ENCODE data around the gene FOSL2. TPM values are rescaled to one million over a fixed set of nuclear protein-coding genes. Genes with fewer than 3 reads are reported as not detected.

FOSL2 gene
- total RNA-seq, 1 experiment from 2014 or later: 34.2 TPM

DNA sequence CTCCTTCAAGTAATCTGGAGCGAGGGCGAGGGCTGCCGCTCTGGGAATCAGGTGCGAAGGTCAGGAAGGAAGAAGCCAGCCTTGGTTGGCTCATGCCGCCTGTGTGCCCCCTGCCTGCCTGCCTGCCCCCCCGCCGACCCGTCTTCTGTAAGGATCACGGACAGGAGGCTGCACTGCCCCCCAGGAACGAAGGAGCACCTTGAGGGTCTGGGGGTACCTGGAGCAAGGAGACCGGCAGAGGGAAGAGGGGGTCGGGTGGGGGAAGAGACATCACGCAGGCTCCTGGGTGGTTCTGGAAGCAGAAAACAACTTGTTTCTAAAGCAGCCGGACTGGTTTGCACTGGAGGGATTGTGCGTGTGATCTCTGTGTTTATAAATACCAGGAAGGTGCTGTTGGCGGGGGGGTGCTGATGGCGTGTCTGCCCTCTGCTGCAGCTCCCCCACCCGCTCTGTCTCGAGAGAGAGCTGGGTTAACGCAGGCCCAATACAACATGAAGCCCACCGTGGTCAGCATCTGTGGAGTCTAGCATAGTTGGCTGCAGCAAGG lies 1.7 kb downstream of the FOSL2 start:
- no peaks in the 10 kb centered on the region for H3K9me3 ChIP-seq (ENCODE audit: low read length)
- H3K27me3 ChIP-seq (ENCODE audit: low read length): no peaks in the 10 kb centered on the region
- peak overlapping the region; percentile 66 for H3K27ac ChIP-seq (ENCODE audit: low read length)
- POLR2A ChIA-PET (ENCODE audit: unreplicated experiment): no interaction called here
- peaks cover 37% of the 10 kb centered on the region for H3K4me1 ChIP-seq (ENCODE audit: insufficient read depth, low read length)
- CTCF ChIA-PET: no interaction called here
- TSS peak; percentile 59 for BruUV-seq (replicated peaks)
- no peaks in the 10 kb centered on the region for H3F3A ChIP-seq (ENCODE audit: low read length, unreplicated experiment)
- peaks cover 10% of the 10 kb centered on the region for H3K36me3 ChIP-seq (ENCODE audit: low read depth, low read length)
- H2AFZ ChIP-seq (ENCODE audit: low read length): no peak overlapping the region
- peak overlapping the region; percentile 97 for H3K9ac ChIP-seq (ENCODE audit: low read length)
- no peaks in the 10 kb centered on the region for H3K9me2 ChIP-seq (replicated peaks; ENCODE audit: low read length)
- H4K20me1 ChIP-seq (ENCODE audit: low read length): peaks cover 46% of the 10 kb centered on the region
- peak overlapping the region; percentile 87 for H3K4me3 ChIP-seq (ENCODE audit: low read length)
- peaks cover 68% of the 10 kb centered on the region for H3K79me2 ChIP-seq (ENCODE audit: low read length)
- TF ChIP-seq, protein P1, sequence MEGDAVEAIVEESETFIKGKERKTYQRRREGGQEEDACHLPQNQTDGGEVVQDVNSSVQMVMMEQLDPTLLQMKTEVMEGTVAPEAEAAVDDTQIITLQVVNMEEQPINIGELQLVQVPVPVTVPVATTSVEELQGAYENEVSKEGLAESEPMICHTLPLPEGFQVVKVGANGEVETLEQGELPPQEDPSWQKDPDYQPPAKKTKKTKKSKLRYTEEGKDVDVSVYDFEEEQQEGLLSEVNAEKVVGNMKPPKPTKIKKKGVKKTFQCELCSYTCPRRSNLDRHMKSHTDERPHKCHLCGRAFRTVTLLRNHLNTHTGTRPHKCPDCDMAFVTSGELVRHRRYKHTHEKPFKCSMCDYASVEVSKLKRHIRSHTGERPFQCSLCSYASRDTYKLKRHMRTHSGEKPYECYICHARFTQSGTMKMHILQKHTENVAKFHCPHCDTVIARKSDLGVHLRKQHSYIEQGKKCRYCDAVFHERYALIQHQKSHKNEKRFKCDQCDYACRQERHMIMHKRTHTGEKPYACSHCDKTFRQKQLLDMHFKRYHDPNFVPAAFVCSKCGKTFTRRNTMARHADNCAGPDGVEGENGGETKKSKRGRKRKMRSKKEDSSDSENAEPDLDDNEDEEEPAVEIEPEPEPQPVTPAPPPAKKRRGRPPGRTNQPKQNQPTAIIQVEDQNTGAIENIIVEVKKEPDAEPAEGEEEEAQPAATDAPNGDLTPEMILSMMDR (conservative IDR thresholded peaks at IDR 0.05; ENCODE audit: low read depth, low read length): no peak
- TF ChIP-seq EZH2 (IDR thresholded peaks at IDR 0.05; ENCODE audit: low read length, unreplicated experiment) (no peak), EZH2phosphoT487 (IDR thresholded peaks at IDR 0.05; ENCODE audit: borderline replicate concordance, low read length) (no peak)
- intact Hi-C loops (cut with micrococcal nuclease): loop anchor here (2.0 to 5.0 kb wide), 3 partner anchors 52 to 504 kb away; partner anchors contain the start of genes BABAM2 and RBKS
- ATAC-seq (no peak), DNase-seq (peak; percentile 77)
- H3K4me2 ChIP-seq (ENCODE audit: low read length): peak overlapping the region; percentile 86

DNA sequence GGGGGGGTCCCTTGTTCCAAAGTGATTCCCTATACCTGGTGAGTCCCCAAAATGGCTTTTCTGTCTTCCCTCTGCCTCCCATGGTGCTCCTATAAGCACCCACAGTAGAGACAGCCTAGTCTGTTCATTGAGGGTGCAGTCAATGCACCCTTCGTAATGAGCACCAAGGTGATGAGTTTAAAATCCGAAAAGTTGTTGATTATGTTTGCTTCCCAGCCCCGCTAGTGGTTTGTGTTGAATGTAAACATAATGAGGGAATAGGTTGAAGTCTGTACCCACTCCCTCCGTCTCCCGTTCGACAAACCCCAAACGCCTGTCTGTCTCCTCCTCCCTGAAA lies 2.3 kb downstream of the FOSL2 start:
- Histone ChIP-seq H3K27ac (ENCODE audit: low read length) (peak overlapping the region; percentile 66), H3K4me2 (ENCODE audit: low read length) (peak overlapping the region; percentile 86), H3K4me1 (ENCODE audit: insufficient read depth, low read length) (peaks cover 34% of the 10 kb centered on the region), H3K9ac (ENCODE audit: low read length) (peak overlapping the region; percentile 97), H3K9me2 (replicated peaks; ENCODE audit: low read length) (no peaks in the 10 kb centered on the region), H3K4me3 (ENCODE audit: low read length) (peak overlapping the region; percentile 87), H3K79me2 (ENCODE audit: low read length) (peaks cover 74% of the 10 kb centered on the region), H3K36me3 (ENCODE audit: low read depth, low read length) (peaks cover 13% of the 10 kb centered on the region), H2AFZ (ENCODE audit: low read length) (no peak overlapping the region), H3K9me3 (ENCODE audit: low read length) (no peaks in the 10 kb centered on the region), H3F3A (ENCODE audit: low read length, unreplicated experiment) (no peaks in the 10 kb centered on the region), H3K27me3 (ENCODE audit: low read length) (no peaks in the 10 kb centered on the region), H4K20me1 (ENCODE audit: low read length) (peaks cover 52% of the 10 kb centered on the region)
- BruUV-seq (replicated peaks): no TSS peak
- intact Hi-C loops (cut with micrococcal nuclease): loop anchor here (2.0 to 5.0 kb wide), 3 partner anchors 53 to 504 kb away; partner anchors contain the start of genes BABAM2 and RBKS
- ATAC-seq (no peak), DNase-seq (no peak)
- TF ChIP-seq, protein P1 (conservative IDR thresholded peaks at IDR 0.05; ENCODE audit: low read depth, low read length): no peak
- TF ChIP-seq EZH2 (IDR thresholded peaks at IDR 0.05; ENCODE audit: low read length, unreplicated experiment) (no peak), EZH2phosphoT487 (IDR thresholded peaks at IDR 0.05; ENCODE audit: borderline replicate concordance, low read length) (no peak)
- ChIA-PET CTCF (no interaction called here), POLR2A (ENCODE audit: unreplicated experiment) (no interaction called here)

DNA sequence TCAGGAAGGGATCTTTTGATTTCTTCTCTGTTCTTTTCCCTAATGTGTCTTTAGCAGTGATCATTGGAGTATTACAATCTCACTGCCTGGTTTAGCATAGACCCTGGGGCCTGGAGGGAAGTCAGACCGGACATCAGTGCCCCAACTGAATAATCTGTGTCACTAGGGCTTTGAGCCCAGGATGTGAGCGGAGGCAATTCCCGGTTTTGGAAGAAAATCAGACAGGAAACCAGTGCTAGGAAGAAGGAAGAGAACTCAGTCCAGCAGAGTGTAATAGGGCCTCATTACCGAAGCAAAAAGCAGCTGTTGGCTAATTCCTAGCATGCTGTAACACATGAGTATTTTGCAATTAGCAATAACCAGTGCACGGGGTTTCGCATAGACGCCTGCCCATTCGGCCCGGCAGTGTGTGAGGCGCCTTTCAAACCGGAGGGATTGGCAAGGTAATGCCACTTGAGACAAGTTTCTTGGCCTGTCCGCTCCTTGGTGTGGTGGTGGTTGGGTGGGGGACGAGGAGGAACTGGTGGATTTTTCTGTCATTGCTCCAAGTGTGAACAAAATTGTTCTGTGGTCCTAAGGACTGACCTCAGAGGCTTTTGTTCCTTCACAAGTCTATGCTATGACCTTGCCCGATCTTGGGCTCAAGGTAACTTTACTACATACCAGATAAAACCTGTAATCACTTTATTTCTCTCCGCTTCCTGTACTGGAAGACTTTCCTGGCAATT lies 2.8 kb downstream of the FOSL2 start:
- Histone ChIP-seq H3K4me2 (ENCODE audit: low read length) (peak overlapping the region; percentile 86), H3K27ac (ENCODE audit: low read length) (peak overlapping the region; percentile 66), H3K9me3 (ENCODE audit: low read length) (no peaks in the 10 kb centered on the region), H3K4me3 (ENCODE audit: low read length) (peak overlapping the region; percentile 87), H2AFZ (ENCODE audit: low read length) (no peak overlapping the region), H4K20me1 (ENCODE audit: low read length) (peaks cover 57% of the 10 kb centered on the region), H3K36me3 (ENCODE audit: low read depth, low read length) (peaks cover 13% of the 10 kb centered on the region), H3K27me3 (ENCODE audit: low read length) (no peaks in the 10 kb centered on the region), H3F3A (ENCODE audit: low read length, unreplicated experiment) (no peaks in the 10 kb centered on the region), H3K4me1 (ENCODE audit: insufficient read depth, low read length) (peaks cover 32% of the 10 kb centered on the region), H3K9me2 (replicated peaks; ENCODE audit: low read length) (no peaks in the 10 kb centered on the region), H3K9ac (ENCODE audit: low read length) (peak overlapping the region; percentile 97), H3K79me2 (ENCODE audit: low read length) (peaks cover 79% of the 10 kb centered on the region)
- no peak for ATAC-seq
- peak; percentile 53 for DNase-seq
- TF ChIP-seq EZH2 (IDR thresholded peaks at IDR 0.05; ENCODE audit: low read length, unreplicated experiment): no peak
- intact Hi-C loops (cut with micrococcal nuclease): loop anchor here (1.0 to 2.0 kb wide), 5 partner anchors 119 to 692 kb away; partner anchors contain the start of genes BABAM2 and RBKS
- no TSS peak for BruUV-seq (replicated peaks)
- ChIA-PET CTCF (interaction anchor here (0.9 kb wide), 1 partner anchor 692 kb away, joined by 6 read pairs; no protein-coding TSS in a partner anchor), POLR2A (ENCODE audit: unreplicated experiment) (no interaction called here)

All from PC-3 (cell line).